Measurements from ENCODE around the gene SLC34A2. TPM values are rescaled to one million over a fixed set of nuclear protein-coding genes. Genes with fewer than 3 reads are reported as not detected.

The SLC34A2 gene
- polyA plus RNA-seq, 1 donor from 2014 or later: not detected

- H3K9ac ChIP-seq (ENCODE audit: low read length): no peak overlapping the region
- no peaks in the 10 kb centered on the region for H3K27me3 ChIP-seq (ENCODE audit: insufficient read depth, low read depth, low read length)
- no peaks in the 10 kb centered on the region for H3K79me2 ChIP-seq (replicated peaks; ENCODE audit: insufficient read depth, low read length)
- no peaks in the 10 kb centered on the region for H3K9me2 ChIP-seq (ENCODE audit: insufficient read depth, low read length)
- no peak overlapping the region for H3K4me3 ChIP-seq (ENCODE audit: low read length)
- no peak overlapping the region for H2AFZ ChIP-seq (ENCODE audit: low read depth, low read length)
- H3F3A ChIP-seq (ENCODE audit: insufficient read depth, low read length, poor library complexity, severe bottlenecking): no peaks in the 10 kb centered on the region
- H3K9me3 ChIP-seq (ENCODE audit: low read length): no peaks in the 10 kb centered on the region
- no peaks in the 10 kb centered on the region for H4K20me1 ChIP-seq (ENCODE audit: insufficient read depth)
- no peak overlapping the region for H3K27ac ChIP-seq (ENCODE audit: low read length)
- TF ChIP-seq MXI1 (conservative IDR thresholded peaks at IDR 0.05; ENCODE audit: poor library complexity, severe bottlenecking): no peak
- TF ChIP-seq RAD21 (conservative IDR thresholded peaks at IDR 0.05): no peak
- TF ChIP-seq EP300 (conservative IDR thresholded peaks at IDR 0.05; ENCODE audit: poor library complexity, severe bottlenecking): no peak
- no peak for TF ChIP-seq POLR2AphosphoS5 (IDR thresholded peaks at IDR 0.05)
- TF ChIP-seq REST (IDR thresholded peaks at IDR 0.05; ENCODE audit: borderline replicate concordance): no peak
- no peak for TF ChIP-seq SMC3 (conservative IDR thresholded peaks at IDR 0.05; ENCODE audit: poor library complexity)
- TF ChIP-seq CTCF (IDR thresholded peaks at IDR 0.05; ENCODE audit: poor library complexity, severe bottlenecking): no peak
- TF ChIP-seq EZH2 (IDR thresholded peaks at IDR 0.05; ENCODE audit: borderline replicate concordance, insufficient read depth, low read length, poor library complexity, severe bottlenecking): no peak
- no peak for TF ChIP-seq TAF1 (IDR thresholded peaks at IDR 0.05; ENCODE audit: low read depth)
- no peaks in the 10 kb centered on the region for H3K36me3 ChIP-seq (ENCODE audit: insufficient read depth, low read length)
- no peak overlapping the region for H3K4me2 ChIP-seq (ENCODE audit: low read length)
Measured at GRCh38 chr4:25710637-25711036, 55.0 kb downstream of the SLC34A2 start.

- no peaks in the 10 kb centered on the region for H4K20me1 ChIP-seq (ENCODE audit: insufficient read depth)
- H3K4me3 ChIP-seq (ENCODE audit: low read length): no peak overlapping the region
- no peak overlapping the region for H3K9ac ChIP-seq (ENCODE audit: low read length)
- no peaks in the 10 kb centered on the region for H3F3A ChIP-seq (ENCODE audit: insufficient read depth, low read length, poor library complexity, severe bottlenecking)
- TF ChIP-seq EP300 (conservative IDR thresholded peaks at IDR 0.05; ENCODE audit: poor library complexity, severe bottlenecking): no peak
- TF ChIP-seq REST (IDR thresholded peaks at IDR 0.05; ENCODE audit: borderline replicate concordance): no peak
- no peak for TF ChIP-seq POLR2AphosphoS5 (IDR thresholded peaks at IDR 0.05)
- TF ChIP-seq TAF1 (IDR thresholded peaks at IDR 0.05; ENCODE audit: low read depth): no peak
- TF ChIP-seq SMC3 (conservative IDR thresholded peaks at IDR 0.05; ENCODE audit: poor library complexity): no peak
- H3K27ac ChIP-seq (ENCODE audit: low read length): no peak overlapping the region
- H2AFZ ChIP-seq (ENCODE audit: low read depth, low read length): no peak overlapping the region
- no peaks in the 10 kb centered on the region for H3K9me3 ChIP-seq (ENCODE audit: low read length)
- H3K27me3 ChIP-seq (ENCODE audit: insufficient read depth, low read depth, low read length): no peaks in the 10 kb centered on the region
- H3K79me2 ChIP-seq (replicated peaks; ENCODE audit: insufficient read depth, low read length): no peaks in the 10 kb centered on the region
- no peaks in the 10 kb centered on the region for H3K36me3 ChIP-seq (ENCODE audit: insufficient read depth, low read length)
- no peak overlapping the region for H3K4me2 ChIP-seq (ENCODE audit: low read length)
- H3K9me2 ChIP-seq (ENCODE audit: insufficient read depth, low read length): no peaks in the 10 kb centered on the region
Measured at GRCh38 chr4:25712611-25713010, 57.0 kb downstream of the SLC34A2 start.
